ENCODE measurements around the gene LCN9. TPM values are rescaled to one million over a fixed set of nuclear protein-coding genes. Genes with fewer than 3 reads are reported as not detected.

Gene LCN9
- total and polyA plus RNA-seq, 9 of the 15 experiments (the other 6 are each of a cell fraction or from before 2014, with no cell fraction given), result not detected

DNA sequence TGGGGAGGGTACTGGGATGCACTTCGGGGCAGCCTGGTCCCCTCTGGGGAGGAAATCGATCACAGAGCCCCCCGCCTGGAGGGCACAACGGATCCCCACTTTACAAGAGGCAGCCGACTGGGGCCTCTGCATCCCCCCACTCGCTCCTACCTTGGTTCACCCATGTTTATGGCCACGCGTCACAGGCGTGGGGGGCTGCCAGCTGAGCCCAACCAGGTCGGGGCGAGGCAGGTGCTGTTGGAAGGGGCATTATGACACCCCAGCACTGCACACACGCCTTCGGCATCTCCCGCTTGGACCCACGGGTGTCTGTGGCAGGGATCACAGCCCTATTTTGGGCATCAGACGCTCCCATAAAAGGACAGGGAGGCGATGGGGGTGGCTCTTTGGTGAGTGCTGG lies 21.6 kb downstream of the LCN9 start:
- WGBS (ENCODE audit: insufficient coverage, low coverage, missing lambda C conversion rate), result 7% methylated on average over 12 of the region's 17 CpGs
- ChIA-PET CTCF (ENCODE audit: low intra/inter-chr PET ratio) (no interaction called here), POLR2A (interaction anchor here (1.8 kb wide), 1 partner anchor 9 kb away, joined by 4 read pairs; no protein-coding TSS in a partner anchor)
- DNase-seq (ENCODE audit: extremely low read depth in 1 of 4, low spot score in 3 of 4) (no peak), ATAC-seq (no peak), FAIRE-seq (no peak)
- Histone ChIP-seq H3K9me1 (ENCODE audit: control insufficient read depth, insufficient read depth, low read length) (peaks cover 3% of the 10 kb centered on the region), H3K27ac (ENCODE audit: extremely low read depth, low read depth, low read length) (no peak overlapping the region), H2AFZ (ENCODE audit: low read depth, low read length) (no peak overlapping the region), H3K36me3 (ENCODE audit: control insufficient read depth, insufficient read depth, low read length) (no peaks in the 10 kb centered on the region), H3K9ac (ENCODE audit: insufficient read depth in 1 of 2, low read depth in 2 of 2, low read length in 2 of 2) (no peak overlapping the region), H3K79me2 (ENCODE audit: control insufficient read depth, insufficient read depth, low read length) (no peaks in the 10 kb centered on the region), H3K9me3 (replicated peaks; ENCODE audit: control insufficient read depth, insufficient read depth, low read depth, low read length) (no peaks in the 10 kb centered on the region), H3K4me3 (no peak overlapping the region), H3K4me1 (replicated peaks in 1 of 2; ENCODE audit: control insufficient read depth in 2 of 2, insufficient read depth in 2 of 2, low read length in 2 of 2) (peaks cover 0 to 23% of the 10 kb centered on the region in 2 experiments; a peak in 2 of 5 replicates), H3K4me2 (ENCODE audit: insufficient read depth, low read length) (no peak overlapping the region), H4K20me1 (replicated peaks; ENCODE audit: control insufficient read depth, insufficient read depth, low read length) (no peaks in the 10 kb centered on the region; the same call in 1 of the 2 replicates), H3K27me3 (ENCODE audit: control insufficient read depth in 2 of 2, insufficient read depth in 2 of 2, low read length in 2 of 2) (peaks cover 18 to 71% of the 10 kb centered on the region in 2 experiments; a peak in 4 of 5 replicates)
- no peak for TF ChIP-seq SIN3B (IDR thresholded peaks at IDR 0.05; ENCODE audit: low read depth)
- no peak for TF ChIP-seq HDAC1 (IDR thresholded peaks at IDR 0.05)
- TF ChIP-seq MCM5 (IDR thresholded peaks at IDR 0.05; ENCODE audit: low read depth), result no peak
- TF ChIP-seq SOX6 (IDR thresholded peaks at IDR 0.05), result no peak
- in situ Hi-C loops (cut with MboI), result no loop called here
- no TSS peak for BruUV-seq (replicated peaks)
- intact Hi-C loops (cut with micrococcal nuclease), result loop anchor here (10.0 kb wide), 1 partner anchor 80 kb away; no protein-coding TSS in a partner anchor

DNA sequence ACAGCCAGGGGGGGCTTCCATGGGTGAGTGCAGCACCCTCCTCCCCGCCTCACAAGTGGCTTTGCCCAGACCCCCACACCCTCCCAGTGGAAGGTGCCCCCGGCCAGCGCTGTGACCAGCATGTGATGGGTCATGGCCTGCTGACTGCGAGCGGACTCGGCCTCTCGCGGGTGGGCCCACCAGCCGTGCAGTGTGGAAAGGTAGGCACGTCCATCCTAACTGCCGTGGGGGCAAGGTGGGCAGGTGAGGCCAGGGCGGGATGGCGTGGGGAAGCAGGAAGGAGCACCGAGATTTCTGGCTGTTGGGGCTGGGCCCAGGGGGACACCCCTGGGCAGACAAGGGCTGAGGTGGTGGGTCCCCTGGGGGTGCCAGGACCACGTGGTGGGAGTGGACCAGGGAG lies 24.1 kb downstream of the LCN9 start:
- no peak for DNase-seq (ENCODE audit: extremely low read depth in 1 of 4, low spot score in 3 of 4)
- intact Hi-C loops (cut with micrococcal nuclease) (loop anchor here (10.0 kb wide), 1 partner anchor 82 kb away; no protein-coding TSS in a partner anchor), in situ Hi-C loops (cut with MboI) (no loop called here)
- H4K20me1 ChIP-seq (replicated peaks; ENCODE audit: control insufficient read depth, insufficient read depth, low read length), result no peaks in the 10 kb centered on the region; the same call in 1 of the 2 replicates
- H2AFZ ChIP-seq (ENCODE audit: low read depth, low read length), result no peak overlapping the region
- H3K27ac ChIP-seq (ENCODE audit: extremely low read depth, low read depth, low read length), result no peak overlapping the region
- no TSS peak for BruUV-seq (replicated peaks)
- H3K36me3 ChIP-seq (ENCODE audit: control insufficient read depth, insufficient read depth, low read length), result no peaks in the 10 kb centered on the region
- H3K4me2 ChIP-seq (ENCODE audit: insufficient read depth, low read length), result no peak overlapping the region
- no peaks in the 10 kb centered on the region for H3K79me2 ChIP-seq (ENCODE audit: control insufficient read depth, insufficient read depth, low read length)
- H3K4me1 ChIP-seq (replicated peaks in 1 of 2; ENCODE audit: control insufficient read depth in 2 of 2, insufficient read depth in 2 of 2, low read length in 2 of 2), result peaks cover 0 to 18% of the 10 kb centered on the region in 2 experiments; a peak in 1 of 5 replicates
- 2% methylated on average over 14 of the region's 15 CpGs for WGBS (ENCODE audit: insufficient coverage, low coverage, missing lambda C conversion rate)
- peaks cover 13 to 79% of the 10 kb centered on the region in 2 experiments; a peak in 4 of 5 replicates for H3K27me3 ChIP-seq (ENCODE audit: control insufficient read depth in 2 of 2, insufficient read depth in 2 of 2, low read length in 2 of 2)
- ChIA-PET CTCF (ENCODE audit: low intra/inter-chr PET ratio) (no interaction called here), POLR2A (no interaction called here)
- ATAC-seq, result no peak
- no peak overlapping the region for H3K9ac ChIP-seq (ENCODE audit: insufficient read depth in 1 of 2, low read depth in 2 of 2, low read length in 2 of 2)
- FAIRE-seq, result no peak
- no peaks in the 10 kb centered on the region; the same call in 1 of the 2 replicates for H3K9me3 ChIP-seq (replicated peaks; ENCODE audit: control insufficient read depth, insufficient read depth, low read depth, low read length)
- H3K4me3 ChIP-seq, result no peak overlapping the region
- no peaks in the 10 kb centered on the region for H3K9me1 ChIP-seq (ENCODE audit: control insufficient read depth, insufficient read depth, low read length)
- no peak for TF ChIP-seq SOX6 (IDR thresholded peaks at IDR 0.05)
- no peak for TF ChIP-seq ZFX (CRISPR knock-in tag; IDR thresholded peaks at IDR 0.05)
- no peak for TF ChIP-seq GATA2 (CRISPR knock-in tag; IDR thresholded peaks at IDR 0.05)
- TF ChIP-seq NFIX (CRISPR knock-in tag; IDR thresholded peaks at IDR 0.05; ENCODE audit: low read depth), result no peak
- TF ChIP-seq, protein P1, sequence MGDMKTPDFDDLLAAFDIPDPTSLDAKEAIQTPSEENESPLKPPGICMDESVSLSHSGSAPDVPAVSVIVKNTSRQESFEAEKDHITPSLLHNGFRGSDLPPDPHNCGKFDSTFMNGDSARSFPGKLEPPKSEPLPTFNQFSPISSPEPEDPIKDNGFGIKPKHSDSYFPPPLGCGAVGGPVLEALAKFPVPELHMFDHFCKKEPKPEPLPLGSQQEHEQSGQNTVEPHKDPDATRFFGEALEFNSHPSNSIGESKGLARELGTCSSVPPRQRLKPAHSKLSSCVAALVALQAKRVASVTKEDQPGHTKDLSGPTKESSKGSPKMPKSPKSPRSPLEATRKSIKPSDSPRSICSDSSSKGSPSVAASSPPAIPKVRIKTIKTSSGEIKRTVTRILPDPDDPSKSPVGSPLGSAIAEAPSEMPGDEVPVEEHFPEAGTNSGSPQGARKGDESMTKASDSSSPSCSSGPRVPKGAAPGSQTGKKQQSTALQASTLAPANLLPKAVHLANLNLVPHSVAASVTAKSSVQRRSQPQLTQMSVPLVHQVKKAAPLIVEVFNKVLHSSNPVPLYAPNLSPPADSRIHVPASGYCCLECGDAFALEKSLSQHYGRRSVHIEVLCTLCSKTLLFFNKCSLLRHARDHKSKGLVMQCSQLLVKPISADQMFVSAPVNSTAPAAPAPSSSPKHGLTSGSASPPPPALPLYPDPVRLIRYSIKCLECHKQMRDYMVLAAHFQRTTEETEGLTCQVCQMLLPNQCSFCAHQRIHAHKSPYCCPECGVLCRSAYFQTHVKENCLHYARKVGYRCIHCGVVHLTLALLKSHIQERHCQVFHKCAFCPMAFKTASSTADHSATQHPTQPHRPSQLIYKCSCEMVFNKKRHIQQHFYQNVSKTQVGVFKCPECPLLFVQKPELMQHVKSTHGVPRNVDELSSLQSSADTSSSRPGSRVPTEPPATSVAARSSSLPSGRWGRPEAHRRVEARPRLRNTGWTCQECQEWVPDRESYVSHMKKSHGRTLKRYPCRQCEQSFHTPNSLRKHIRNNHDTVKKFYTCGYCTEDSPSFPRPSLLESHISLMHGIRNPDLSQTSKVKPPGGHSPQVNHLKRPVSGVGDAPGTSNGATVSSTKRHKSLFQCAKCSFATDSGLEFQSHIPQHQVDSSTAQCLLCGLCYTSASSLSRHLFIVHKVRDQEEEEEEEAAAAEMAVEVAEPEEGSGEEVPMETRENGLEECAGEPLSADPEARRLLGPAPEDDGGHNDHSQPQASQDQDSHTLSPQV (IDR thresholded peaks at IDR 0.05), result no peak
- no peak for TF ChIP-seq MAZ (CRISPR knock-in tag; conservative IDR thresholded peaks at IDR 0.05 in 1 of 2, IDR thresholded peaks at IDR 0.05 in 1 of 2)
- TF ChIP-seq, protein P2, sequence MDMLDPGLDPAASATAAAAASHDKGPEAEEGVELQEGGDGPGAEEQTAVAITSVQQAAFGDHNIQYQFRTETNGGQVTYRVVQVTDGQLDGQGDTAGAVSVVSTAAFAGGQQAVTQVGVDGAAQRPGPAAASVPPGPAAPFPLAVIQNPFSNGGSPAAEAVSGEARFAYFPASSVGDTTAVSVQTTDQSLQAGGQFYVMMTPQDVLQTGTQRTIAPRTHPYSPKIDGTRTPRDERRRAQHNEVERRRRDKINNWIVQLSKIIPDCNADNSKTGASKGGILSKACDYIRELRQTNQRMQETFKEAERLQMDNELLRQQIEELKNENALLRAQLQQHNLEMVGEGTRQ (CRISPR knock-in tag; IDR thresholded peaks at IDR 0.05), result no peak

Measured in K562 (cell line).